ENCODE data around the gene LRRC25.
"Not testable (repeated sequence)": the region's sequence is repeated elsewhere in the genome, so short reads cannot be mapped to it uniquely, and the experiment has no call there.

The LRRC25 gene

DNA sequence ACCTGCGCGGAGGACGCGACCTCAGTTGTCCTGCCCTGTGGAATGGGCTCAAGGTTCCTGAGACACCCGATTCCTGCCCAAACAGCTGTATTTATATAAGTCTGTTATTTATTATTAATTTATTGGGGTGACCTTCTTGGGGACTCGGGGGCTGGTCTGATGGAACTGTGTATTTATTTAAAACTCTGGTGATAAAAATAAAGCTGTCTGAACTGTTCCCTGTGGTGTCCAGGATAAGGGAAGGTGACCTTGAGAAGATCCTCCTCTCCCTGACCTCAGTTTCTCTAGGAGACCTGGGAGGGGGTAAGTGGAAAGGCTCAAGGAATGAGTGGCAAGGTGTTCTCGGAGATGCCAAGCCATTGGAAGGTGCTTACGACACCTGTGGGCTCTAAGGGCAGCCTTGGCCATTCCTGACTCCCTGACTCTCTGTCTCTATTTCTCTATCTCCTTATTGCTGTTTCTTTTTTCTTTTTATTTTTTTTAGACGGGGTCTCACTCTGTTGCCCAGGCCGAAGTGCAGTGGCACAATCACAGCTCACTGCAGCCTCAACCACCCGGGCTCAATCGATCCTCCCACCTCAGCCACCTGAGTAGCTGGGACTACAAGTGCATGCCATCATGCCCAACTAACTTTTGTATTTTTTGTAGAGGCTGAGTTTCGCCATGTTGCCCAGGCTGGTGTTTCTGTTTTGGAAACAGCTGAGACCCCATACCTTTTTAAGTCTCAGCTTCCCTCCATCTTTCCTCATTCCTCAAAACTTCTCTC lies 8.3 kb downstream of the LRRC25 start:
- Histone ChIP-seq H3K4me3 (ENCODE audit: low read depth, low read length) (peak overlapping the region; percentile 39), H3K36me3 (ENCODE audit: control insufficient read depth, insufficient read depth, low read length) (peaks cover 10% of the 10 kb centered on the region), H3K9ac (ENCODE audit: low read depth, low read length) (no peak overlapping the region), H3K27me3 (ENCODE audit: control insufficient read depth, insufficient read depth, low read length) (peaks cover 5% of the 10 kb centered on the region), H3K4me1 (ENCODE audit: control insufficient read depth, insufficient read depth, low read length) (peaks cover 3% of the 10 kb centered on the region), H3K9me3 (ENCODE audit: control insufficient read depth, insufficient read depth, low read length) (no peaks in the 10 kb centered on the region)

GRCh38 chr19:18388100-18388959 lies 9.1 kb downstream of the LRRC25 start:
- no peak overlapping the region for H3K9ac ChIP-seq (ENCODE audit: low read depth, low read length)

DNA sequence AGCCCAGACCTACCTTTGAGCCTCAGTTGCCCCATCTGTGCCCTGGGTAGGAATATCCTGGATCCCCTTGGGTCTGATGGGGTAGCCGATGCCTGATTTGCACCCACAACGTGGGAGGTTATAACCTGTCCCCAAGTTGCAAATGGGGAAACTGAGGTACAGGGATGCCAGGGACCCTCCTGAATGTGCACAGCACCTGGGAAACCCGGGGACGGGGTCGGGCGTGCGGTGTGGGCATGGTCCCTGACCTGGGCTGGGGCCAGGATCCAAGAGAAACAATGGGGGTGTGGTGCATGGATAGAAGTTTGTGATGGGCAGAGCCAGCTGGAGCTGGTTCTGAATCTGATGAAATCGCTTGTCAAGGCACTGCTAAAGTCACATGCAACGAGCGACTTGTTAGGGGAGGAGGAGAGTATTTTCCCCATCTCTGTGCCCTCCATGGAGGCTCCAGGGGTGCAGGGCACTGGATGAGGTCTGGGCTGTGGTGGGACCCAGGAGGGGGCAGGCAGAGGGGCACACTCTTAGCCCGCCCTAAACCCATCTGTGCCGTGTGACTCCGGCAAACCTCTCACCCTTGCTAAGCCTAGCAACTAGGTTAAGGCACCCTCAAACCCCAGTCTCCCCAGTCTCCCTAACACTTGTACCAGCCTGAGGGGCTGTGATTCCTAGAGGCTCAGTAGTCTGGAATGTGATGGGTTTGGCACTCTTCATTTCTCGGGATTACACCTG lies 10.7 kb downstream of the LRRC25 start:
- Histone ChIP-seq H3K4me3 (ENCODE audit: low read depth, low read length) (peak overlapping the region; percentile 52), H3K9ac (ENCODE audit: low read depth, low read length) (peak overlapping the region; percentile 63), H3K4me1 (ENCODE audit: control insufficient read depth, insufficient read depth, low read length) (peaks cover 3% of the 10 kb centered on the region), H3K27me3 (ENCODE audit: control insufficient read depth, insufficient read depth, low read length) (peaks cover 5% of the 10 kb centered on the region), H3K36me3 (ENCODE audit: control insufficient read depth, insufficient read depth, low read length) (peaks cover 10% of the 10 kb centered on the region), H3K9me3 (ENCODE audit: control insufficient read depth, insufficient read depth, low read length) (no peaks in the 10 kb centered on the region)

More at GRCh38 chr19:18388100-18388959, 9.1 kb downstream of the LRRC25 start:
- peaks cover 10% of the 10 kb centered on the region for H3K36me3 ChIP-seq (ENCODE audit: control insufficient read depth, insufficient read depth, low read length)
- peaks cover 5% of the 10 kb centered on the region for H3K27me3 ChIP-seq (ENCODE audit: control insufficient read depth, insufficient read depth, low read length)
- H3K9me3 ChIP-seq (ENCODE audit: control insufficient read depth, insufficient read depth, low read length): no peaks in the 10 kb centered on the region
- H3K4me1 ChIP-seq (ENCODE audit: control insufficient read depth, insufficient read depth, low read length): peaks cover 3% of the 10 kb centered on the region
- H3K4me3 ChIP-seq (ENCODE audit: low read depth, low read length): peak overlapping the region; percentile 39

GRCh38 chr19:18385675-18386542 lies 11.5 kb downstream of the LRRC25 start, which contains the start of gene GDF15:
Gene GDF15 (plus strand): TSS chr19:18386158. CDS start chr19:18386190, 32 bp downstream.
- peaks cover 3% of the 10 kb centered on the region for H3K4me1 ChIP-seq (ENCODE audit: control insufficient read depth, insufficient read depth, low read length)
- H3K9me3 ChIP-seq (ENCODE audit: control insufficient read depth, insufficient read depth, low read length): no peaks in the 10 kb centered on the region
- H3K9ac ChIP-seq (ENCODE audit: low read depth, low read length): peak within 1 kb of the TSS; percentile 63
- H3K36me3 ChIP-seq (ENCODE audit: control insufficient read depth, insufficient read depth, low read length): peaks cover 10% of the 10 kb centered on the region
- H3K4me3 ChIP-seq (ENCODE audit: low read depth, low read length): peak within 1 kb of the TSS; percentile 52
- peaks cover 5% of the 10 kb centered on the region for H3K27me3 ChIP-seq (ENCODE audit: control insufficient read depth, insufficient read depth, low read length)

- H3K9me3 ChIP-seq (ENCODE audit: control insufficient read depth, insufficient read depth, low read length): no peaks in the 10 kb centered on the region
- H3K27me3 ChIP-seq (ENCODE audit: control insufficient read depth, insufficient read depth, low read length): peaks cover 5% of the 10 kb centered on the region
- H3K9ac ChIP-seq (ENCODE audit: low read depth, low read length): no peak overlapping the region
- peaks cover 10% of the 10 kb centered on the region for H3K36me3 ChIP-seq (ENCODE audit: control insufficient read depth, insufficient read depth, low read length)
- no peak overlapping the region for H3K4me3 ChIP-seq (ENCODE audit: low read depth, low read length)
- H3K4me1 ChIP-seq (ENCODE audit: control insufficient read depth, insufficient read depth, low read length): peaks cover 3% of the 10 kb centered on the region
Observed at GRCh38 chr19:18385359-18385674, 12.1 kb downstream of the LRRC25 start.

- no peak overlapping the region for H3K9ac ChIP-seq (ENCODE audit: low read depth, low read length)
- peaks cover 5% of the 10 kb centered on the region for H3K27me3 ChIP-seq (ENCODE audit: control insufficient read depth, insufficient read depth, low read length)
- no peak overlapping the region for H3K4me3 ChIP-seq (ENCODE audit: low read depth, low read length)
- H3K4me1 ChIP-seq (ENCODE audit: control insufficient read depth, insufficient read depth, low read length): peaks cover 3% of the 10 kb centered on the region
- H3K36me3 ChIP-seq (ENCODE audit: control insufficient read depth, insufficient read depth, low read length): peaks cover 10% of the 10 kb centered on the region
- no peaks in the 10 kb centered on the region for H3K9me3 ChIP-seq (ENCODE audit: control insufficient read depth, insufficient read depth, low read length)
Observed at GRCh38 chr19:18384775-18385174, 12.6 kb downstream of the LRRC25 start.

DNA sequence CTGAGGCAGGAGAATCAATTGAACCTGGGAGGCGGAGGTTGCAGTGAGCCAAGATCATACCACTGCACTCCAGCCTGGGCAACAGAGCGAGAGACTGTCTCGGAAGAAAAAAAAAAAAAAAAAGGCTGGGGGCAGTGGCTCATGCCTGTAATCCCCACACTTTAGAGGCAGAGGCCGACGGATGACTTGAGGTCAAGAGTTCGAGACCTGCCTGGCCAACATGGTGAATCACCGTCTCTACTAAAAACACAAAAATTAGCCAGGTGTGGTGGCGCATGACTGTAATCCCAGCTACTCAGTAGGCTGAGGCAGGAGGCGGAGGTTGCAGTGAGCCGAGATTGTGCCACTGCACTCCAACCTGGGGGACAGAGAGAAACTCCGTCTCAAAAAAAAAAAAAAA lies 13.8 kb downstream of the LRRC25 start:
- not testable (repeated sequence) for H3K9me3 ChIP-seq (ENCODE audit: control insufficient read depth, insufficient read depth, low read length); H3K4me1 ChIP-seq (ENCODE audit: control insufficient read depth, insufficient read depth, low read length); H3K27me3 ChIP-seq (ENCODE audit: control insufficient read depth, insufficient read depth, low read length); H3K9ac ChIP-seq (ENCODE audit: low read depth, low read length); H3K36me3 ChIP-seq (ENCODE audit: control insufficient read depth, insufficient read depth, low read length); H3K4me3 ChIP-seq (ENCODE audit: low read depth, low read length)

DNA sequence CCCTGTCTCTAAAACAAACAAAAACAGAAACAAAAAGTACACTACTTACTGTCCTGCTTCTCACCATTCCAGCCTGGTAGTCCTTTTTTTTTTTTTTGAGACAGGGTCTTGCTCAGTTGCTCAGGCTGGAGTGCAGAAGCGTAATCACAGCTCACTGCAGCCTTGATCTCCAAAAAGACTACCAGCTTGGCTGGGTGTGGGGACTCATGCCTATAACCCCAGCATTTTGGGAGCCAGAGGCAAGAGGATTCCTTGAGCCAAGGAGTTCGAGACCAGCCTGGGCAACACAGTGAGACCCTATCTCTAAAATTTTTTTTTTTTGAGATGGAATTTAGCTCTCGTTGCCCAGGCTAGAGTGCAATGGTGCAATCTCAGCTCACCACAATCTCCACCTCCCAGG lies 16.6 kb downstream of the LRRC25 start:
- Histone ChIP-seq H3K4me3 (ENCODE audit: low read depth, low read length) (no peak overlapping the region), H3K27me3 (ENCODE audit: control insufficient read depth, insufficient read depth, low read length) (no peaks in the 10 kb centered on the region), H3K9ac (ENCODE audit: low read depth, low read length) (no peak overlapping the region), H3K36me3 (ENCODE audit: control insufficient read depth, insufficient read depth, low read length) (no peaks in the 10 kb centered on the region), H3K9me3 (ENCODE audit: control insufficient read depth, insufficient read depth, low read length) (no peaks in the 10 kb centered on the region), H3K4me1 (ENCODE audit: control insufficient read depth, insufficient read depth, low read length) (peaks cover 3% of the 10 kb centered on the region)

DNA sequence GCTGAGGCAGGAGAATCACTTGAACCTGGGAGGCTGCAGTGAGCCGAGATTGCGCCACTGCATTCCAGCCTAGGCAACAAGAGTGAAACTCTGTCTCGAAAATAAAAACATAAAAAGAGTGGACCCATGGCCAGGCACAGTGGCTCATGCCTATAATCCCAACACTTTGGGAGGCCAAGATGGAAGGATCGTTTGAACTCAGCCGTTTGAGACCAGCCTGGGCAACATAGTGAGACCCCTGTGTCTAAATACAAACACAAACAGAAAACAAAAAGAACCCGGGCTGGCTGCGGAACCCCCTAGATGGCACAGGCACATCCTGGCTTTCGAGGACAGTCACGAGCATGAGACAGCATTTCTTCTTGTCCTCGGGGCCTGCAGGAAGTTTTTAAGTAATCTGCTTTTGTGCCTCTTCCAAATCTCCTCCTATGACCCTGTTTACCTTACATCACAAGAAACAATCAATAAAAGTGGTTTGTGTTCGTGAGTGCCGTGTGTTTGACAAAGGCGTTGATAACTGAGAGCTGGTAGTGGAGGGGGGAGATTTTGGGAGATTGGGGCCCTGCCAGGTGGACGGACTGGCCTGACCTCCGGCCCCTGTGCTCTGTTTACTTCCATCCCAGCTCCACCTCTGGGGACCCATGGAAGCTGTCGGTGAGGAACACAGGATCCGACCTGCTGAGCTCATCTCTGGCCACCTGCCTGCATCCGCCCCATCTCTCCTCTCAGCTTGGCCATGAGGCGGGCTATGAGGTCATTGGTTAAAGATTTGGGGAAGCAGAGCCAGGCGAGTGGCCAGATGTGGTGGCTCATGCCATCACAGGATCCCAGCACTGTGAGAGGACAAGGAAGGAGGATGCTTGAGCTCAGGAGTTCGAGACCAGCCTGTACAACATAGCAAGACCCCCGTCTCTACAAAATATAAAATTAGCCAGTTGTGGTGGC lies 17.3 kb downstream of the LRRC25 start:
- H3K4me3 ChIP-seq (ENCODE audit: low read depth, low read length): no peak overlapping the region
- H3K36me3 ChIP-seq (ENCODE audit: control insufficient read depth, insufficient read depth, low read length): no peaks in the 10 kb centered on the region
- no peaks in the 10 kb centered on the region for H3K27me3 ChIP-seq (ENCODE audit: control insufficient read depth, insufficient read depth, low read length)
- H3K9ac ChIP-seq (ENCODE audit: low read depth, low read length): no peak overlapping the region
- H3K4me1 ChIP-seq (ENCODE audit: control insufficient read depth, insufficient read depth, low read length): no peaks in the 10 kb centered on the region
- no peaks in the 10 kb centered on the region for H3K9me3 ChIP-seq (ENCODE audit: control insufficient read depth, insufficient read depth, low read length)

DNA sequence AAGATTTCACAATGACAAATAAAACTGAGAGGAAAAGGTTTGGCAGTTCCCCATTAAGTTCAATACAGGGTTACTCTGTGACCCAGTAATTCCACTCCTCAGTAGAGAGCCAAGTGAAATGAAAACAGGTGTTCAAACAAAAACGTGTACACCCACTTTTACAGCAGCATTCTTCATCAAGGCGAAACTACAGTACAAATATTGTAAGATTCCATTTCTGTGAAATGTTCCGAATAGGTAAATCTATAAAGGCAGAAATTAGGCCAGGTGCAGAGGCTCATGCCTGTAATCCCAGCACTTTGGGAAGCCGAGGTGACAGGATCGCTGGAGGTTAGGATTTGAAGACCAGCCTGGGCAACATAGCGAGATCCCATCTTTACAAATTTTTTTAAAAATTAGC lies 20.4 kb downstream of the LRRC25 start:
- H3K9ac ChIP-seq (ENCODE audit: low read depth, low read length): no peak overlapping the region
- no peaks in the 10 kb centered on the region for H3K36me3 ChIP-seq (ENCODE audit: control insufficient read depth, insufficient read depth, low read length)
- no peak overlapping the region for H3K4me3 ChIP-seq (ENCODE audit: low read depth, low read length)
- no peaks in the 10 kb centered on the region for H3K27me3 ChIP-seq (ENCODE audit: control insufficient read depth, insufficient read depth, low read length)
- no peaks in the 10 kb centered on the region for H3K9me3 ChIP-seq (ENCODE audit: control insufficient read depth, insufficient read depth, low read length)
- H3K4me1 ChIP-seq (ENCODE audit: control insufficient read depth, insufficient read depth, low read length): peaks cover 11% of the 10 kb centered on the region
